ENCODE results near the gene SORCS2. TPM values are rescaled to one million over a fixed set of nuclear protein-coding genes. Genes with fewer than 3 reads are reported as not detected.
A peak's percentile ranks its signal among the peaks of the same experiment; 100 is the strongest.

SORCS2 gene
- total RNA-seq, 1 donor from 2014 or later = 1.2 TPM

GRCh38 chr4:7712021-7712671 is 519.8 kb downstream of the SORCS2 start:
- peak; percentile 22 for DNase-seq
- ATAC-seq (ENCODE audit: poor library complexity) = no peak
- intact Hi-C loops (cut with DNase I) = no loop called here

- intact Hi-C loops (cut with DNase I) = no loop called here
- no peak for ATAC-seq (ENCODE audit: poor library complexity)
- peak; percentile 10 for DNase-seq
Measured at GRCh38 chr4:7713757-7714156, 521.4 kb downstream of the SORCS2 start.

GRCh38 chr4:7714176-7714575 is 521.8 kb downstream of the SORCS2 start:
- intact Hi-C loops (cut with DNase I) = no loop called here
- DNase-seq (peak; percentile 26), ATAC-seq (ENCODE audit: poor library complexity) (no peak)

- DNase-seq (no peak), ATAC-seq (ENCODE audit: poor library complexity) (no peak)
- intact Hi-C loops (cut with DNase I) = loop anchor here (5.0 kb wide), 1 partner anchor 522 kb away; the partner anchor contains the start of gene SORCS2
Measured at GRCh38 chr4:7714738-7715137, 522.4 kb downstream of the SORCS2 start.

GRCh38 chr4:7715271-7716009 is 523.1 kb downstream of the SORCS2 start:
- no peak for DNase-seq
- ATAC-seq (ENCODE audit: poor library complexity) = no peak
- intact Hi-C loops (cut with DNase I) = loop anchor here (5.0 kb wide), 1 partner anchor 523 kb away; the partner anchor contains the start of gene SORCS2

GRCh38 chr4:7716010-7716721 is 523.8 kb downstream of the SORCS2 start:
- intact Hi-C loops (cut with DNase I) = loop anchor here (5.0 kb wide), 1 partner anchor 524 kb away; the partner anchor contains the start of gene SORCS2
- ATAC-seq (ENCODE audit: poor library complexity) (no peak), DNase-seq (no peak)

- DNase-seq = no peak
- intact Hi-C loops (cut with DNase I) = loop anchor here (5.0 kb wide), 1 partner anchor 525 kb away; the partner anchor contains the start of gene SORCS2
Measured at GRCh38 chr4:7717161-7717560, 524.8 kb downstream of the SORCS2 start.

GRCh38 chr4:7717946-7718490 is 525.7 kb downstream of the SORCS2 start:
- intact Hi-C loops (cut with DNase I) = loop anchor here (2.0 to 5.0 kb wide), 2 partner anchors 255 to 526 kb away; partner anchors contain the start of gene SORCS2
- DNase-seq = no peak

More at GRCh38 chr4:7717161-7717560, 524.8 kb downstream of the SORCS2 start:
- no peak for ATAC-seq (ENCODE audit: poor library complexity)

GRCh38 chr4:7719354-7720174 is 527.2 kb downstream of the SORCS2 start:
- intact Hi-C loops (cut with DNase I) = loop anchor here (2.0 to 5.0 kb wide), 2 partner anchors 257 to 527 kb away; partner anchors contain the start of gene SORCS2
- ATAC-seq (ENCODE audit: poor library complexity) = peak; percentile 89
- DNase-seq = peak; percentile 70

More at GRCh38 chr4:7717946-7718490, 525.7 kb downstream of the SORCS2 start:
- no peak for ATAC-seq (ENCODE audit: poor library complexity)

GRCh38 chr4:7721984-7722551 is 529.7 kb downstream of the SORCS2 start:
- ATAC-seq (ENCODE audit: poor library complexity) (no peak), DNase-seq (no peak)
- intact Hi-C loops (cut with DNase I) = no loop called here

GRCh38 chr4:7722766-7723387 is 530.5 kb downstream of the SORCS2 start:
- ATAC-seq (ENCODE audit: poor library complexity) = no peak
- intact Hi-C loops (cut with DNase I) = no loop called here
- DNase-seq = no peak

GRCh38 chr4:7723625-7724024 is 531.3 kb downstream of the SORCS2 start:
- intact Hi-C loops (cut with DNase I) = no loop called here
- no peak for DNase-seq
- ATAC-seq (ENCODE audit: poor library complexity) = no peak

GRCh38 chr4:7725951-7726350 is 533.6 kb downstream of the SORCS2 start:
- peak; percentile 30 for DNase-seq
- no peak for ATAC-seq (ENCODE audit: poor library complexity)
- intact Hi-C loops (cut with DNase I) = no loop called here

- ATAC-seq (ENCODE audit: poor library complexity) (no peak), DNase-seq (peak; percentile 30)
- intact Hi-C loops (cut with DNase I) = no loop called here
Measured at GRCh38 chr4:7726665-7727413, 534.5 kb downstream of the SORCS2 start.

GRCh38 chr4:7727749-7728148 is 535.4 kb downstream of the SORCS2 start:
- DNase-seq (no peak), ATAC-seq (ENCODE audit: poor library complexity) (no peak)
- intact Hi-C loops (cut with DNase I) = no loop called here

GRCh38 chr4:7731437-7731836 is 539.1 kb downstream of the SORCS2 start:
- ATAC-seq (ENCODE audit: poor library complexity) (no peak), DNase-seq (no peak)
- intact Hi-C loops (cut with DNase I) = no loop called here

GRCh38 chr4:7732263-7732662 is 539.9 kb downstream of the SORCS2 start:
- intact Hi-C loops (cut with DNase I) = no loop called here
- ATAC-seq (ENCODE audit: poor library complexity) = no peak
- DNase-seq = peak; percentile 27

All from Right ventricle myocardium superior (tissue), 1 donor.